K562 (cell line): ENCODE results near the gene ACSM2B. TPM values are rescaled to one million over a fixed set of nuclear protein-coding genes. Genes with fewer than 3 reads are reported as not detected.

Experiments
- ATAC-seq: fragments of 200-7000 bp; cut with Tn5 transposase; 3 replicates; pipeline ENCODE4 v1.9.1; 2020; ENCODE audit warnings: moderate library complexity
- BruUV-seq: library from RNA; stranded (reverse); fragments of 400-500 nt; replicated peaks from 2 replicates; lab custom pipeline; 2021; lab: Mats Ljungman, UMichigan
- CTCF ChIA-PET: fragments of 300-600 bp; formaldehyde crosslinking; extraction: SDS; loops from one replicate; lab custom pipeline; 2021; ENCODE audit warnings: low intra/inter-chr PET ratio; lab: Yijun Ruan, JAX
- POLR2A ChIA-PET: fragments of 300-600, 350-650 bp; sonication (Branson Sonifier 250); formaldehyde crosslinking; extraction: SDS; loops from one replicate; lab custom pipeline; 2021; ENCODE audit warnings: antibody characterized with exemption, inconsistent platforms; lab: Yijun Ruan, JAX
- DNase-seq, 4 experiments: peaks; one replicate each; pipeline versions ENCODE4 v3.0.0 to v3.0.0-alpha.2; 2011 to 2018; ENCODE audit warnings: low spot score in 3 of 4, mixed read lengths in 3 of 4; ENCODE audit errors: extremely low read depth in 1 of 4
- FAIRE-seq: peaks from 2 replicates; lab custom pipeline; 2011; peaks lifted over from hg19 to GRCh38; lab: Jason Lieb, UNC
- H2AFZ ChIP-seq: 2 replicates; pipeline ENCODE4 v1.6.0; 2011; ENCODE audit warnings: low read depth, low read length, control low read depth, inconsistent platforms
- H3K27ac ChIP-seq: fragments of 200-600 bp; 3 replicates; pipeline ENCODE4 v1.8.0; 2011; ENCODE audit warnings: low read depth, mild to moderate bottlenecking, control low read depth, inconsistent platforms, low read length, moderate library complexity, mixed read lengths; ENCODE audit errors: extremely low read depth
- H3K27me3 ChIP-seq, 2 experiments: fragments of 300-600 bp in 1 of 2; 2 replicates in 1 of 2; 3 replicates in 1 of 2; pipeline versions ENCODE4 v1.6.0 to v1.8.0; 2011; ENCODE audit warnings: inconsistent platforms in 2 of 2, low read length in 2 of 2, mild to moderate bottlenecking in 1 of 2, mixed read lengths in 1 of 2, moderate library complexity in 1 of 2; ENCODE audit not compliant: control insufficient read depth in 2 of 2, insufficient read depth in 2 of 2
- H3K36me3 ChIP-seq: fragments of 300-600 bp; 3 replicates; pipeline ENCODE4 v1.8.0; 2011; ENCODE audit warnings: mild to moderate bottlenecking, low read length, inconsistent platforms; ENCODE audit not compliant: control insufficient read depth, insufficient read depth
- H3K4me1 ChIP-seq, 2 experiments: fragments of 200-600 bp in 1 of 2; replicated peaks in 1 of 2; 2 replicates in 1 of 2; 3 replicates in 1 of 2; pipeline versions ENCODE4 v1.5.1 to v1.8.0; 2011; ENCODE audit warnings: inconsistent platforms in 2 of 2, low read length in 2 of 2, mild to moderate bottlenecking in 1 of 2, mixed read lengths in 1 of 2, moderate library complexity in 1 of 2; ENCODE audit not compliant: control insufficient read depth in 2 of 2, insufficient read depth in 2 of 2
- H3K4me2 ChIP-seq: 2 replicates; pipeline ENCODE4 v1.6.1; 2011; ENCODE audit warnings: low read length, control low read depth, inconsistent platforms, mixed read lengths; ENCODE audit not compliant: insufficient read depth
- H3K4me3 ChIP-seq: fragments of 200-600 bp; sonication (generic), shearing (Covaris generic); 2 replicates; pipeline ENCODE4 v1.5.1; 2016; ENCODE audit warnings: control low read depth, inconsistent platforms
- H3K79me2 ChIP-seq: fragments of 200-600 bp; 3 replicates; pipeline ENCODE4 v1.8.0; 2011; ENCODE audit warnings: low read length, inconsistent platforms; ENCODE audit not compliant: control insufficient read depth, insufficient read depth
- H3K9ac ChIP-seq, 2 experiments: 2 replicates each; pipeline versions ENCODE4 v1.6.0 to v1.6.1; 2011; ENCODE audit warnings: low read depth in 2 of 2, low read length in 2 of 2, control low read depth in 1 of 2, inconsistent platforms in 1 of 2, mild to moderate bottlenecking in 1 of 2, mixed read lengths in 1 of 2; ENCODE audit not compliant: insufficient read depth in 1 of 2
- H3K9me1 ChIP-seq: one replicate; pipeline ENCODE4 v1.6.0; 2011; ENCODE audit warnings: inconsistent platforms, mild to moderate bottlenecking, low read length, moderate library complexity; ENCODE audit not compliant: control insufficient read depth, insufficient read depth
- H3K9me3 ChIP-seq: replicated peaks from 2 replicates; pipeline ENCODE4 v1.5.1; 2011; ENCODE audit warnings: low read depth, low read length, inconsistent platforms; ENCODE audit not compliant: control insufficient read depth, insufficient read depth
- H4K20me1 ChIP-seq: replicated peaks from 2 replicates; pipeline ENCODE4 v1.6.1; 2011; ENCODE audit warnings: low read length, inconsistent platforms, mixed read lengths; ENCODE audit not compliant: control insufficient read depth, insufficient read depth
- ATF4 ChIP-seq: fragments of 450-650 bp; formaldehyde crosslinking; IDR thresholded peaks from 2 replicates; pipeline ENCODE4 v1.4.0; 2022; ENCODE audit warnings: mild to moderate bottlenecking, moderate library complexity
- CGGBP1 ChIP-seq: fragments of 250-450 bp; sonication (Bioruptor Pico); IDR thresholded peaks from 2 replicates; pipeline ENCODE4 v1.9.0; 2021; ENCODE audit warnings: mild to moderate bottlenecking
- CREB1 ChIP-seq, 2 experiments: sonication (generic) in 1 of 2; formaldehyde crosslinking in 1 of 2; IDR thresholded peaks; 2 replicates each; pipeline versions ENCODE4 v1.6.1 to v1.8.0; 2012 to 2022; ENCODE audit warnings: inconsistent platforms in 1 of 2, mild to moderate bottlenecking in 1 of 2, missing genetic modification reagents in 1 of 2, moderate library complexity in 1 of 2
- CREB5 ChIP-seq: fragments of 250-450 bp; sonication (Bioruptor Pico); IDR thresholded peaks from 2 replicates; pipeline ENCODE4 v1.5.0; 2020; ENCODE audit warnings: mild to moderate bottlenecking
- KAT8 ChIP-seq: fragments of 450-650 bp; IDR thresholded peaks from 2 replicates; pipeline ENCODE4 v1.6.1; 2016; ENCODE audit warnings: low read depth, mild to moderate bottlenecking
- SNAPC5 ChIP-seq: fragments of 250-450 bp; sonication (Bioruptor Pico); IDR thresholded peaks from 2 replicates; pipeline ENCODE4 v1.8.0; 2021; ENCODE audit warnings: moderate library complexity, mild to moderate bottlenecking, inconsistent platforms
- WGBS: fragments of 100-300 bp; shearing (Covaris generic); methylation state at CpG from one replicate; pipeline ENCODE4 v1.1.6; 2016; ENCODE audit warnings: low coverage, mixed read lengths; ENCODE audit not compliant: insufficient coverage; ENCODE audit errors: missing lambda C conversion rate; 5-methylcytosine and 5-hydroxymethylcytosine counted together
- in situ Hi-C: fragments of 300-500 bp; cut with MboI; formaldehyde crosslinking; loops from 4 replicates; pipeline ENCODE4 v1.15.0; 2018; ENCODE audit warnings: inconsistent platforms, mixed read lengths
- intact Hi-C: fragments of 100-400 bp; cut with micrococcal nuclease; formaldehyde crosslinking; loops from 2 replicates; pipeline ENCODE4 v1.14.2; 2022
- polyA plus RNA-seq, 8 experiments: library from polyadenylated mRNA; depleted of rRNA in 4 of 8; stranded (reverse) in 5 of 8; unstranded in 3 of 8; fragments of >200 nt; fragmentation: Nextera tagmentation in 2 of 8; fragmentation: Illumina TruSeq in 1 of 8; extraction: Ambion mirVana in 2 of 8; extraction: Trizol in 1 of 8; gene quantifications; 2 replicates each; pipeline versions ENCODE4 v1.2.1 to v1.2.3, GENCODE V29; 2011 to 2014; ENCODE audit warnings: inconsistent platforms in 1 of 8, missing spikeins in 1 of 8
- total RNA-seq, 7 experiments: library from RNA; depleted of rRNA in 6 of 7; stranded (reverse); fragments of >200 nt in 6 of 7; fragmentation: Illumina TruSeq in 2 of 7; extraction: Trizol in 2 of 7; gene quantifications; 2 replicates each; pipeline versions ENCODE4 v1.2.1 to v1.2.3, GENCODE V29; 2011 to 2021; ENCODE audit warnings: low replicate concordance in 1 of 7

The ACSM2B gene
- total and polyA plus RNA-seq, 9 of the 15 experiments (the other 6 are each of a cell fraction or from before 2014, with no cell fraction given): 0.06 to 0.69 (median 0.55) TPM; not detected in 3

- Histone ChIP-seq H3K4me3 (no peak overlapping the region), H4K20me1 (no peaks in the 10 kb centered on the region), H3K9me1 (peaks cover 2% of the 10 kb centered on the region), H3K9me3 (no peaks in the 10 kb centered on the region), H2AFZ (no peak overlapping the region), H3K4me2 (no peak overlapping the region), H3K36me3 (no peaks in the 10 kb centered on the region), H3K9ac (no peak overlapping the region), H3K27ac (no peak overlapping the region), H3K27me3 (peaks cover 12 to 18% of the 10 kb centered on the region in 2 experiments; a peak in 3 of 5 replicates), H3K79me2 (no peaks in the 10 kb centered on the region), H3K4me1 (no peaks in the 10 kb centered on the region)
- POLR2A ChIA-PET: no interaction called here
- intact Hi-C loops (loop anchor here (5.0 kb wide), 1 partner anchor 72 kb away; no protein-coding TSS in a partner anchor), in situ Hi-C loops (no loop called here)
- CTCF ChIA-PET: no interaction called here
- ATAC-seq (no peak), FAIRE-seq (no peak), DNase-seq (no peak)
- TF ChIP-seq SNAPC5 (CRISPR knock-in tag) (no peak), CGGBP1 (no peak), CREB1 (IDR thresholded peaks at IDR 0.05) (no peak), CREB1 (CRISPR knock-in tag; IDR thresholded peaks at IDR 0.05) (no peak), KAT8 (no peak), CREB5 (CRISPR knock-in tag) (no peak), ATF4 (CRISPR knock-in tag) (no peak)
- 3% methylated on average over 2 of the region's 2 CpGs for WGBS
- no TSS peak for BruUV-seq
Observed at GRCh38 chr16:20620003-20620402, 43.8 kb upstream of the ACSM2B start.
